HUDEP-2 (cell line): Measurements from ENCODE around the gene MCM3.

Source experiments
- DNase-seq, 76 experiments: peaks; one replicate each; lab custom pipeline; 2025; ENCODE audit not compliant: unreplicated experiment in 76 of 76; lab: John Stamatoyannopoulos, UW

Gene MCM3

GRCh38 chr6:52304983-52305390, 20.4 kb upstream of the MCM3 start:
- no peak for DNase-seq

- no peak for DNase-seq
Measured at GRCh38 chr6:52303178-52303577, 18.6 kb upstream of the MCM3 start.

- peak in 2 of 76 experiments; percentile 14 to 17 for DNase-seq
Measured at GRCh38 chr6:52301326-52301725, 16.8 kb upstream of the MCM3 start.

GRCh38 chr6:52300489-52300931, 16.0 kb upstream of the MCM3 start:
- no peak for DNase-seq

GRCh38 chr6:52299653-52300052, 15.1 kb upstream of the MCM3 start:
- peak in 5 of 76 experiments; percentile 13 to 45 (median 28) for DNase-seq

- DNase-seq = no peak
Measured at GRCh38 chr6:52297433-52297832, 12.9 kb upstream of the MCM3 start.

- no peak for DNase-seq
Measured at GRCh38 chr6:52293067-52293466, 8.5 kb upstream of the MCM3 start.

- no peak for DNase-seq
Measured at GRCh38 chr6:52288841-52289240, 4.3 kb upstream of the MCM3 start.

- no peak for DNase-seq
Measured at GRCh38 chr6:52288216-52288615, 3.7 kb upstream of the MCM3 start.

- DNase-seq = peak in 69 of 76 experiments; percentile 13 to 84 (median 63)
Measured at GRCh38 chr6:52286798-52287432, 2.4 kb upstream of the MCM3 start.

- DNase-seq = peak in 3 of 76 experiments; percentile 31 to 36 (median 32)
Measured at GRCh38 chr6:52285177-52286068, 881 bp upstream of the MCM3 start.

- peak in 30 of 76 experiments; percentile 12 to 60 (median 42) for DNase-seq
Measured at GRCh38 chr6:52284131-52284459, 447 bp downstream of the MCM3 start.

- DNase-seq = no peak
Measured at GRCh38 chr6:52283111-52283510, 1.4 kb downstream of the MCM3 start.

- no peak for DNase-seq
Measured at GRCh38 chr6:52276130-52276529, 8.4 kb downstream of the MCM3 start.

- DNase-seq = no peak
Measured at GRCh38 chr6:52271852-52272460, 12.6 kb downstream of the MCM3 start.

GRCh38 chr6:52263709-52264540, 20.6 kb downstream of the MCM3 start:
- DNase-seq = peak in 68 of 76 experiments; percentile 6 to 78 (median 48)

- no peak for DNase-seq
Measured at GRCh38 chr6:52262620-52263344, 21.8 kb downstream of the MCM3 start.

- DNase-seq = no peak
Measured at GRCh38 chr6:52261229-52261628, 23.3 kb downstream of the MCM3 start.

- no peak for DNase-seq
Measured at GRCh38 chr6:52260634-52261033, 23.9 kb downstream of the MCM3 start.

GRCh38 chr6:52255434-52255833, 29.1 kb downstream of the MCM3 start:
- DNase-seq = no peak
